ENCODE data around the gene CACNA1B. TPM values are rescaled to one million over a fixed set of nuclear protein-coding genes. Genes with fewer than 3 reads are reported as not detected.

The CACNA1B gene
- total RNA-seq, 4 donors from 2014 or later = 0.04 to 0.13 (median 0.12) TPM; not detected in 1

GRCh38 chr9:138053996-138054752 is 176.6 kb downstream of the CACNA1B start:
- WGBS, 2 donors (ENCODE audit: low coverage in 1 of 2) = 46% methylated on average over 5 of the region's 16 CpGs; no CpG with 5 or more reads in 1 of the 2 donors
- ATAC-seq = no peak

GRCh38 chr9:138057726-138058125 is 180.1 kb downstream of the CACNA1B start:
- Histone ChIP-seq H3K4me1 (no peaks in the 10 kb centered on the region), H3K36me3 (no peaks in the 10 kb centered on the region), H3K27me3 (peaks cover 5% of the 10 kb centered on the region), H3K27ac (no peak overlapping the region), H3K4me3 (no peak overlapping the region), H3K9me3 (no peaks in the 10 kb centered on the region)
- 60 to 100% methylated on average over 1 to 2 of the region's 8 CpGs for WGBS, 2 donors (ENCODE audit: low coverage in 1 of 2)
- no peak for TF ChIP-seq POLR2AphosphoS5 (IDR thresholded peaks at IDR 0.05)
- TF ChIP-seq CTCF (IDR thresholded peaks at IDR 0.05) = no peak
- no peak for TF ChIP-seq POLR2A (IDR thresholded peaks at IDR 0.05)
- TF ChIP-seq EP300 (IDR thresholded peaks at IDR 0.05) = no peak
- ATAC-seq = no peak

More at GRCh38 chr9:138053996-138054752, 176.6 kb downstream of the CACNA1B start:
- H3K9me3 ChIP-seq = no peaks in the 10 kb centered on the region
- TF ChIP-seq CTCF (IDR thresholded peaks at IDR 0.05) (no peak), EP300 (IDR thresholded peaks at IDR 0.05) (no peak), POLR2A (IDR thresholded peaks at IDR 0.05) (no peak), POLR2AphosphoS5 (IDR thresholded peaks at IDR 0.05) (no peak)
- H3K27ac ChIP-seq = no peak overlapping the region
- no peaks in the 10 kb centered on the region for H3K4me1 ChIP-seq
- no peaks in the 10 kb centered on the region for H3K36me3 ChIP-seq
- no peak overlapping the region for H3K4me3 ChIP-seq
- peaks cover 39% of the 10 kb centered on the region for H3K27me3 ChIP-seq

- Histone ChIP-seq H3K27me3 (peaks cover 9% of the 10 kb centered on the region), H3K4me3 (no peak overlapping the region), H3K36me3 (no peaks in the 10 kb centered on the region), H3K27ac (no peak overlapping the region), H3K4me1 (no peaks in the 10 kb centered on the region), H3K9me3 (no peaks in the 10 kb centered on the region)
- TF ChIP-seq POLR2A (IDR thresholded peaks at IDR 0.05) = no peak
- no peak for TF ChIP-seq EP300 (IDR thresholded peaks at IDR 0.05)
- no peak for TF ChIP-seq CTCF (IDR thresholded peaks at IDR 0.05)
- TF ChIP-seq POLR2AphosphoS5 (IDR thresholded peaks at IDR 0.05) = no peak
- no peak for ATAC-seq
- WGBS, 2 donors (ENCODE audit: low coverage in 1 of 2) = 95% methylated on average over 3 of the region's 9 CpGs; no CpG with 5 or more reads in 1 of the 2 donors
Measured at GRCh38 chr9:138058181-138058580, 180.6 kb downstream of the CACNA1B start.

GRCh38 chr9:138059196-138059595 is 181.6 kb downstream of the CACNA1B start:
- TF ChIP-seq CTCF (IDR thresholded peaks at IDR 0.05) (no peak), EP300 (IDR thresholded peaks at IDR 0.05) (no peak), POLR2A (IDR thresholded peaks at IDR 0.05) (no peak), POLR2AphosphoS5 (IDR thresholded peaks at IDR 0.05) (no peak)
- ATAC-seq = no peak
- H3K36me3 ChIP-seq = no peaks in the 10 kb centered on the region
- H3K4me1 ChIP-seq = no peaks in the 10 kb centered on the region
- H3K9me3 ChIP-seq = no peaks in the 10 kb centered on the region
- H3K27ac ChIP-seq = no peak overlapping the region
- 90 to 100% methylated on average over 2 of the region's 3 CpGs for WGBS, 2 donors (ENCODE audit: low coverage in 1 of 2)
- peaks cover 19% of the 10 kb centered on the region for H3K27me3 ChIP-seq
- H3K4me3 ChIP-seq = no peak overlapping the region

GRCh38 chr9:138060365-138060764 is 182.8 kb downstream of the CACNA1B start:
- Histone ChIP-seq H3K4me3 (no peak overlapping the region), H3K27ac (no peak overlapping the region), H3K4me1 (no peaks in the 10 kb centered on the region), H3K27me3 (peaks cover 31% of the 10 kb centered on the region), H3K36me3 (no peaks in the 10 kb centered on the region), H3K9me3 (no peaks in the 10 kb centered on the region)
- 52% methylated on average over 2 of the region's 8 CpGs; no CpG with 5 or more reads in 1 of the 2 donors for WGBS, 2 donors (ENCODE audit: low coverage in 1 of 2)
- no peak for TF ChIP-seq POLR2A (IDR thresholded peaks at IDR 0.05)
- no peak for TF ChIP-seq POLR2AphosphoS5 (IDR thresholded peaks at IDR 0.05)
- no peak for TF ChIP-seq CTCF (IDR thresholded peaks at IDR 0.05)
- TF ChIP-seq EP300 (IDR thresholded peaks at IDR 0.05) = no peak
- no peak for ATAC-seq

All from gastroesophageal sphincter (tissue), 4 donors.